Measurements from ENCODE around the gene SYNJ1. TPM values are rescaled to one million over a fixed set of nuclear protein-coding genes. Genes with fewer than 3 reads are reported as not detected.
"Not testable (repeated sequence)": the region's sequence is repeated elsewhere in the genome, so short reads cannot be mapped to it uniquely, and the experiment has no call there.

The SYNJ1 gene
- total RNA-seq, 1 donor, result 11.4 TPM

DNA sequence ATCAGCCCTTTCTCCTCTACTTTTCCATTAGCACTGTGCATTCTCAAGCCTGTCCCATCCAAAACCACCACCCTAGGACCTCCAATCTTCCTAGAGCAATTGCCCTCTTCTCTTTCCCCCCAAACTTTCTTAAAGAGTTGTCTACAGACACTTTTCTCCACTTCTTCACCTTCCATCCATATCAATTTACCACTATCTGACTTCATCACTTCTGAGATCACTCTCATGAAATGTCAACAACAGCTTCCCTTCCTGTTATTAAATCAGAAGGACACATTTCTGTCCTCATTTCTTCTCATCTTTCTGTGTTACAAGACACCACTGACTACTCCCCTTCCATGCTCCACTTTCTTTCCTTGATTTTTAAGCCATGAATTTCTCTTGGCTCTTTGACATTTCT lies 79.6 kb downstream of the SYNJ1 start:
- no peak for DNase-seq (ENCODE audit: low read depth)
- TF ChIP-seq CTCF (IDR thresholded peaks at IDR 0.05; ENCODE audit: insufficient read depth, low read length), result no peak
- H3K4me3 ChIP-seq (ENCODE audit: low read depth, low read length), result no peak overlapping the region

DNA sequence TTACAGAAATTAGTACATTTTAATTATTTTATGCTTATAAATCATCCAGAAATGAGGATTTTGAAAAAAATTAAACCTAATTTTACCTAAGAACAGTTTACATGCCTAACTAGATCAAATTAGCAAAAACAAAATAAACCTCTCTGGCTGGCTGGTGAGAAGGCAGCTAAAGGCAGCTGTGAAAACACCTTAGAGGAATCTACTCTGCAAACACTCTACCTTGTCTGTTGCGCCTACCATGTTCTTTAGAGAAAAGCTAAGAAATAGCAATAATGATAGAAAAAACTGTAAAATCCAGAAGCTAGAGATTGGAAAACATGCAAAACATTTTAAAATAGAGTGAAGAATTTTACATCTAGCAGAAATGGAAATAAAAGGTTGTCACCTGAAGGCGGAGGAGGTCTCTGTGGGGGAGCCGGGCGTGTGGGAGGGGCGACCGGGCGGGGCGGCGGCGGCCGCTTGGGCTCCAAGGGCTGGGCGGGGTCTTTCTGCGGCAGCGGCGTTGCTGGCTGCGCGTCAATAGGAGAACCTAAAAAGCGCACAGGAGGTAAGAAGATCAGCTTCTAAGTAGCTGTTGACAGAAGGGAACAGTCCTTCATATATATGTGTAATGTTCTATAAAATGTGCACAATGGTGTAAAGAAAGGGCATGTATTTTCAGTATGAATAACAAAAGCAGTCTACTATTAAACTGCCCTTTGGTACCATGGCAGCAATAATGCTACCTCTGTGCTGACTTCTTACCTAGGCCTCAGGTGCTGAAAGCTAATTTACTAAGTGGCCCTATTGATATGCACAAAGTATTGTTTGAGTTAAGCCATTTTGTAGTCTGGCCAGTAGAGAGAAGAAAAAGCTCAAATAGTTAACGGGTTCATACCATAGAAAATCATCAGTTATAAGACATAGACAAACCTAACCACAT lies 82.3 kb downstream of the SYNJ1 start:
- H3K4me3 ChIP-seq (ENCODE audit: low read depth, low read length), result no peak overlapping the region
- no peak for TF ChIP-seq CTCF (IDR thresholded peaks at IDR 0.05; ENCODE audit: insufficient read depth, low read length)
- no peak for DNase-seq (ENCODE audit: low read depth)

- no peak for DNase-seq (ENCODE audit: low read depth)
- no peak for TF ChIP-seq CTCF (IDR thresholded peaks at IDR 0.05; ENCODE audit: insufficient read depth, low read length)
- no peak overlapping the region for H3K4me3 ChIP-seq (ENCODE audit: low read depth, low read length)
Observed at GRCh38 chr21:32641710-32642698, 85.8 kb downstream of the SYNJ1 start.

- peak; percentile 55 for DNase-seq (ENCODE audit: low read depth)
- H3K4me3 ChIP-seq (ENCODE audit: low read depth, low read length), result no peak overlapping the region
- TF ChIP-seq CTCF (IDR thresholded peaks at IDR 0.05; ENCODE audit: insufficient read depth, low read length), result no peak
Observed at GRCh38 chr21:32626621-32627196, 101.1 kb downstream of the SYNJ1 start.

GRCh38 chr21:32618218-32618617 lies 109.6 kb downstream of the SYNJ1 start:
- DNase-seq (ENCODE audit: low read depth); H3K4me3 ChIP-seq (ENCODE audit: low read depth, low read length): not testable (repeated sequence)

DNA sequence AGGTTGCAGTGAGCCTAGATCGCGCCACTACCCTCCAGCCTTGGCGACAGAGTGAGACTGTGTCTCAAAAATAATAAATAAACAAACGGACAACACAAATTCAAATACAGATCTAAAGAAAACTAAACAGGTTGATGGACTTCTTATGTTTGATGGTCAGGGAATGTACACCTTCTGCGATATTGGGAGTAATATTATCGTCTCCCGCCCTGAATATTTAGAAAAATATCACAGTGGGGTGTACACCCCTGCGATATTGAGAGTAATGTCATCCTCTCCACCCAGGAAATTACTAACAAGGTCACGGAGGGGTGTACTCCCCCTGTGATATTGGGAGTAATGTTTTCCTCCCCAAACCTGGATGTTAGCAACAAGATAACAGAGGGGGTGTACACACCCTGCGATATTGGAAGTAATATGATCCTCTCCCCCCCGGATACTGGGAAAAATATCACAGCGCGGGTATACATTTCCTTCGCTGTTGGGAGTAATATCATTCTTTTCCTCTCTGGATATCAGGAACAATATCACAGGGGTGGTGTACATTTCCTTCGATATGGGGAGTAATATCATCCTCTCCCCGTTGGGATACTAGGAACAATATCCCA lies 114.3 kb downstream of the SYNJ1 start:
- TF ChIP-seq CTCF (IDR thresholded peaks at IDR 0.05; ENCODE audit: insufficient read depth, low read length), result no peak
- peak overlapping the region; percentile 96 for H3K4me3 ChIP-seq (ENCODE audit: low read depth, low read length)
- no peak for DNase-seq (ENCODE audit: low read depth)

Measured in fibroblast of the aortic adventitia (primary cell).